Right hindlimb (tissue), 1 donor: ENCODE results near the gene CCDC73.
"Not testable (repeated sequence)": the region's sequence is repeated elsewhere in the genome, so short reads cannot be mapped to it uniquely, and the experiment has no call there.

Experiments used
- DNase-seq: peaks from one replicate; pipeline ENCODE4 v3.0.0-alpha.2; 2018

CCDC73 gene

GRCh38 chr11:32704775-32705174, 89.7 kb downstream of the CCDC73 start:
- DNase-seq = no peak

GRCh38 chr11:32704261-32704660, 90.2 kb downstream of the CCDC73 start:
- no peak for DNase-seq

- DNase-seq = no peak
Measured at GRCh38 chr11:32701616-32702015, 92.8 kb downstream of the CCDC73 start.

GRCh38 chr11:32698579-32698978, 95.9 kb downstream of the CCDC73 start:
- DNase-seq = no peak

GRCh38 chr11:32671051-32671450, 123.4 kb downstream of the CCDC73 start:
- no peak for DNase-seq

- no peak for DNase-seq
Measured at GRCh38 chr11:32659672-32660071, 134.8 kb downstream of the CCDC73 start.

- DNase-seq = no peak
Measured at GRCh38 chr11:32658639-32659406, 135.6 kb downstream of the CCDC73 start.

GRCh38 chr11:32643526-32643925, 150.9 kb downstream of the CCDC73 start:
- DNase-seq = no peak

GRCh38 chr11:32641361-32641760, 153.1 kb downstream of the CCDC73 start:
- DNase-seq = no peak

- DNase-seq = no peak
Measured at GRCh38 chr11:32635819-32636218, 158.6 kb downstream of the CCDC73 start.

GRCh38 chr11:32630844-32631243, 163.6 kb downstream of the CCDC73 start:
- no peak for DNase-seq

- no peak for DNase-seq
Measured at GRCh38 chr11:32616903-32617302, 177.6 kb downstream of the CCDC73 start.

- DNase-seq = no peak
Measured at GRCh38 chr11:32615422-32615821, 179.0 kb downstream of the CCDC73 start.

- no peak for DNase-seq
Measured at GRCh38 chr11:32613500-32614151, 180.8 kb downstream of the CCDC73 start.

- no peak for DNase-seq
Measured at GRCh38 chr11:32610797-32611352, 183.6 kb downstream of the CCDC73 start.

- DNase-seq = not testable (repeated sequence)
Measured at GRCh38 chr11:32608826-32609225, 185.6 kb downstream of the CCDC73 start.

GRCh38 chr11:32606220-32606619, 188.2 kb downstream of the CCDC73 start:
- no peak for DNase-seq

- no peak for DNase-seq
Measured at GRCh38 chr11:32602657-32603415, 191.6 kb downstream of the CCDC73 start.

GRCh38 chr11:32597921-32598320, 196.5 kb downstream of the CCDC73 start:
- no peak for DNase-seq

- DNase-seq = not testable (repeated sequence)
Measured at GRCh38 chr11:32596114-32596513, 198.3 kb downstream of the CCDC73 start.

- no peak for DNase-seq
Measured at GRCh38 chr11:32594272-32594671, 200.2 kb downstream of the CCDC73 start.

- no peak for DNase-seq
Measured at GRCh38 chr11:32586576-32587190, 207.8 kb downstream of the CCDC73 start.

GRCh38 chr11:32584921-32585320, 209.5 kb downstream of the CCDC73 start:
- DNase-seq = no peak
